NCI-H748 treated with DMSO at 0.1 percent for 48 hours (cell line): ENCODE measurements around the gene ELMO1.
"Not testable (repeated sequence)": the region's sequence is repeated elsewhere in the genome, so short reads cannot be mapped to it uniquely, and the experiment has no call there.

ENCODE experiments used
- DNase-seq: peaks from one replicate; lab custom pipeline; 2025; lab: John Stamatoyannopoulos, UW

ELMO1 gene

GRCh38 chr7:37186753-37187152 is 261.9 kb downstream of the ELMO1 start:
- no peak for DNase-seq

GRCh38 chr7:37181550-37181932 is 267.1 kb downstream of the ELMO1 start:
- DNase-seq, result no peak

GRCh38 chr7:37180828-37181549 is 267.7 kb downstream of the ELMO1 start:
- no peak for DNase-seq

GRCh38 chr7:37176079-37176478 is 272.6 kb downstream of the ELMO1 start:
- no peak for DNase-seq

GRCh38 chr7:37174460-37174859 is 274.2 kb downstream of the ELMO1 start:
- no peak for DNase-seq

GRCh38 chr7:37173670-37174069 is 275.0 kb downstream of the ELMO1 start:
- DNase-seq, result no peak

GRCh38 chr7:37162106-37162505 is 286.6 kb downstream of the ELMO1 start:
- DNase-seq, result no peak

GRCh38 chr7:37160656-37161055 is 288.0 kb downstream of the ELMO1 start:
- DNase-seq, result no peak

GRCh38 chr7:37153376-37153775 is 295.3 kb downstream of the ELMO1 start:
- no peak for DNase-seq

- no peak for DNase-seq
Measured at GRCh38 chr7:37151741-37152413, 296.8 kb downstream of the ELMO1 start.

GRCh38 chr7:37150856-37151255 is 297.8 kb downstream of the ELMO1 start:
- no peak for DNase-seq

- DNase-seq, result no peak
Measured at GRCh38 chr7:37150180-37150579, 298.5 kb downstream of the ELMO1 start.

- no peak for DNase-seq
Measured at GRCh38 chr7:37149773-37150124, 298.9 kb downstream of the ELMO1 start.

- DNase-seq, result no peak
Measured at GRCh38 chr7:37149051-37149772, 299.5 kb downstream of the ELMO1 start.

- DNase-seq, result peak; percentile 50
Measured at GRCh38 chr7:37145682-37146081, 303.0 kb downstream of the ELMO1 start.

GRCh38 chr7:37144423-37144822 is 304.2 kb downstream of the ELMO1 start:
- no peak for DNase-seq

- DNase-seq, result no peak
Measured at GRCh38 chr7:37142958-37143357, 305.7 kb downstream of the ELMO1 start.

GRCh38 chr7:37141742-37142141 is 306.9 kb downstream of the ELMO1 start:
- DNase-seq, result no peak

GRCh38 chr7:37133902-37134301 is 314.8 kb downstream of the ELMO1 start:
- not testable (repeated sequence) for DNase-seq

GRCh38 chr7:37131855-37132254 is 316.8 kb downstream of the ELMO1 start:
- DNase-seq, result no peak

- DNase-seq, result no peak
Measured at GRCh38 chr7:37129035-37129425, 319.6 kb downstream of the ELMO1 start.

- peak; percentile 22 for DNase-seq
Measured at GRCh38 chr7:37128327-37129034, 320.2 kb downstream of the ELMO1 start.
